CD4-positive, CD25-positive, alpha-beta regulatory T cell (primary cell): ENCODE data around the gene MS4A7. TPM values are rescaled to one million over a fixed set of nuclear protein-coding genes. Genes with fewer than 3 reads are reported as not detected.

Source experiments
- ATAC-seq, 2 donors: fragments of 150-1000 bp; cut with Tn5 transposase; one replicate each; pipeline ENCODE4 v1.10.0; 2021; ENCODE audit warnings: low read depth in 2 of 2, moderate number of reproducible peaks in 2 of 2, moderate library complexity in 1 of 2
- DNase-seq, 3 donors: peaks; one replicate each; pipeline versions ENCODE4 v3.0.0 to v3.0.0-alpha.2; 2012 to 2022; ENCODE audit warnings: mixed read lengths in 1 of 3
- H3K27ac ChIP-seq: one replicate; pipeline ENCODE4 v1.7.0; 2013; ENCODE audit warnings: mild to moderate bottlenecking, low read length; ENCODE audit not compliant: insufficient read depth, poor library complexity, severe bottlenecking
- H3K27me3 ChIP-seq: one replicate; pipeline ENCODE4 v1.7.0; 2013; ENCODE audit warnings: low read length; ENCODE audit not compliant: control insufficient read depth, insufficient read depth
- H3K36me3 ChIP-seq: one replicate; pipeline ENCODE4 v1.7.0; 2013; ENCODE audit warnings: mild to moderate bottlenecking, low read length, moderate library complexity; ENCODE audit not compliant: control insufficient read depth, insufficient read depth
- H3K4me1 ChIP-seq: 2 replicates; pipeline ENCODE4 v1.7.0; 2013; ENCODE audit warnings: mild to moderate bottlenecking, low read length; ENCODE audit not compliant: insufficient read depth, control insufficient read depth, poor library complexity, severe bottlenecking
- H3K4me3 ChIP-seq: one replicate; pipeline ENCODE4 v1.7.0; 2013; ENCODE audit warnings: low read depth, mild to moderate bottlenecking, low read length, moderate library complexity
- H3K9me3 ChIP-seq, 2 experiments: 1 replicate in 1 of 2; 2 replicates in 1 of 2; pipeline ENCODE4 v1.7.0; 2013; ENCODE audit warnings: low read length in 2 of 2, mild to moderate bottlenecking in 1 of 2, moderate library complexity in 1 of 2; ENCODE audit not compliant: control insufficient read depth in 2 of 2
- H3K27ac Mint-ChIP-seq, 3 donors: one replicate each; pipeline ENCODE4 v1.8.0; 2020 to 2022; ENCODE audit warnings: mild to moderate bottlenecking in 3 of 3, mixed read lengths in 3 of 3, moderate library complexity in 2 of 3
- H3K27me3 Mint-ChIP-seq: one replicate; pipeline ENCODE4 v1.8.0; 2022; ENCODE audit warnings: mild to moderate bottlenecking, mixed read lengths
- H3K36me3 Mint-ChIP-seq: one replicate; pipeline ENCODE4 v1.8.0; 2020; ENCODE audit warnings: mixed read lengths
- H3K4me1 Mint-ChIP-seq, 4 donors: one replicate each; pipeline ENCODE4 v1.8.0; 2020 to 2022; ENCODE audit warnings: mixed read lengths in 4 of 4, mild to moderate bottlenecking in 1 of 4
- H3K4me3 Mint-ChIP-seq, 4 donors: one replicate each; pipeline ENCODE4 v1.8.0; 2020 to 2022; ENCODE audit warnings: mild to moderate bottlenecking in 4 of 4, mixed read lengths in 4 of 4, moderate library complexity in 3 of 4
- H3K9me3 Mint-ChIP-seq, 7 donors: one replicate each; pipeline ENCODE4 v1.8.0; 2020 to 2022; ENCODE audit warnings: mixed read lengths in 7 of 7, mild to moderate bottlenecking in 3 of 7, moderate library complexity in 2 of 7
- polyA plus RNA-seq, 4 donors: library from polyadenylated mRNA; unstranded; fragments of 300-500 nt; fragmentation: Illumina TruSeq; gene quantifications; one replicate each; pipeline ENCODE4 v1.2.3, GENCODE V29; 2021
- total RNA-seq: library from RNA; stranded (reverse); gene quantifications from one replicate; pipeline ENCODE4 v1.2.3, GENCODE V29; 2022

The MS4A7 gene
- total and polyA plus RNA-seq, 5 donors from 2014 or later, result 0.40 to 0.86 (median 0.83) TPM; not detected in 2

DNA sequence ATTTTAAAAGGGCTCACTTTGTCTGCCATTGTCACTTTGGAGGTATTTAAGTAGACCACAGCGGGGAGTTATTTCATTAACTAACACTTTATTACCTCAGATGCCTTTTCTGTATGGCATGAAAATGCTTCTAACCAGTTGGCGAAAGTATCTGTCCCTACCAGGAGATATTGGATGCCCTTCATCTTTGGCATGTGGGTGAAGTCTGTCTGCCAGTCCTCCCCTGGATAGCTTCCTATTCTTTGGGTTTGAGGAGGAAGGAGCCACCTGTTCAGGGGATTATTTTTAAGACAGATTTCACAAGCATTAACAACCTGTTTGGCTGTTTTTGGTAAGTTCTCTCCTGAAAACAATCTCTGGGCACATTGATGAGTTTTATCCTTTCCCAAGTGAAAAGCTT lies 34.2 kb upstream of the MS4A7 start:
- ATAC-seq (no peak), DNase-seq (no peak)
- Mint-ChIP-seq H3K27ac (no peak overlapping the region), H3K4me3 (no peak overlapping the region), H3K36me3 (no peaks in the 10 kb centered on the region), H3K27me3 (peaks cover 11% of the 10 kb centered on the region), H3K9me3 (peaks cover 0 to 2% (median 0%) of the 10 kb centered on the region in 7 donors), H3K4me1 (no peaks in the 10 kb centered on the region)
- Histone ChIP-seq H3K36me3 (no peaks in the 10 kb centered on the region), H3K9me3 (no peaks in the 10 kb centered on the region), H3K27ac (no peak overlapping the region), H3K4me3 (no peak overlapping the region), H3K4me1 (no peaks in the 10 kb centered on the region), H3K27me3 (peaks cover 2% of the 10 kb centered on the region)

DNA sequence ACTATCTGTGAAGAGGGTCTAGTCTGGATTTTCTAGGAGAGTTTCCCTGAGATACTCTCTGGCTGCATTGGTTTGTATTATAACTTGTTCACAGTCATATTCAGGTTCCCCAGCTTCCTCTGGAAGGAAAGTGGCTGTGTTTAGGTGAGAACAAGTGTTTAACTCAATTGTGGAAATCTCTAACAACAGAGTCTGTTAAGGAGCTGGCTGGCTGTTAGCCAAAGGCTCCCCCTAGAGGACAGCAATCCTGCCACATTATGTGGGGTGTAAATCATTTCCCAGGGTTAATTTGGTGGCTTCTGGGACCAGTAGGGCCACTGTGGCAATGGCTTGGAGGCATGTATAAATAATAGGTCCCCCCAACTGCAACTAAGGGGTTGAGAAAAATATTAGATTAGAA lies 32.8 kb upstream of the MS4A7 start:
- Mint-ChIP-seq H3K36me3 (no peaks in the 10 kb centered on the region), H3K27me3 (peaks cover 21% of the 10 kb centered on the region), H3K4me3 (no peak overlapping the region), H3K4me1 (no peaks in the 10 kb centered on the region), H3K9me3 (peaks cover 0 to 2% (median 0%) of the 10 kb centered on the region in 7 donors), H3K27ac (no peak overlapping the region)
- Histone ChIP-seq H3K4me3 (no peak overlapping the region), H3K9me3 (no peaks in the 10 kb centered on the region), H3K27ac (no peak overlapping the region), H3K36me3 (no peaks in the 10 kb centered on the region), H3K27me3 (peaks cover 8% of the 10 kb centered on the region), H3K4me1 (no peaks in the 10 kb centered on the region)
- ATAC-seq, result no peak
- DNase-seq, result peak in 1 of 3 donors; percentile 16

GRCh38 chr11:60347084-60347797 lies 31.1 kb upstream of the MS4A7 start:
- Histone ChIP-seq H3K27me3 (peaks cover 8% of the 10 kb centered on the region), H3K36me3 (no peaks in the 10 kb centered on the region), H3K4me3 (no peak overlapping the region), H3K27ac (no peak overlapping the region), H3K9me3 (no peaks in the 10 kb centered on the region), H3K4me1 (no peaks in the 10 kb centered on the region)
- Mint-ChIP-seq H3K4me3 (no peak overlapping the region), H3K4me1 (no peaks in the 10 kb centered on the region), H3K36me3 (no peaks in the 10 kb centered on the region), H3K27me3 (peaks cover 27% of the 10 kb centered on the region), H3K27ac (no peak overlapping the region), H3K9me3 (peaks cover 0 to 2% (median 0%) of the 10 kb centered on the region in 7 donors)
- ATAC-seq (no peak), DNase-seq (no peak)

- Histone ChIP-seq H3K9me3 (no peaks in the 10 kb centered on the region), H3K4me3 (no peak overlapping the region), H3K36me3 (no peaks in the 10 kb centered on the region), H3K4me1 (no peaks in the 10 kb centered on the region), H3K27me3 (peaks cover 8% of the 10 kb centered on the region), H3K27ac (no peak overlapping the region)
- Mint-ChIP-seq H3K4me3 (no peak overlapping the region), H3K9me3 (no peaks in the 10 kb centered on the region), H3K36me3 (no peaks in the 10 kb centered on the region), H3K27me3 (peaks cover 27% of the 10 kb centered on the region), H3K4me1 (no peaks in the 10 kb centered on the region), H3K27ac (no peak overlapping the region)
- no peak for ATAC-seq
- no peak for DNase-seq
These were observed 30.2 kb upstream of the MS4A7 start for GRCh38 chr11:60348116-60348515.

DNA sequence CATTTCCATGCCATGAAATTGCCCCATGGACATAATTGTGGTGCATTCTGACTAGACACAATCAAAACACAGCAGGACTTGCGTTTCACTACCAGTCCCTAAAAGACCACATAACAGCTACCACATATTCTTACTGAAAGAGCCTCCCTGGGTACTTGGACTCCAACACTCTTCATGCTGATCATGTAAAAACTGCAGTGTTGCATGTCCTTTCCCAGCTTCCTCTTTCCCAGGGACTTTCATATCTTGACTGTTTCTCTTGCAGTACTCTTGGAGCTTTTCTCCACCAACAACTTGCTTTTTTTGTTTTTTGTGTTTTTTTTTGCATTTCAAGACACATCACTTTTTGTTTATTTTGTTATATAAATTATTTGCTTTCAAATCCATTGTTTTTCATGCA lies 28.3 kb upstream of the MS4A7 start:
- Histone ChIP-seq H3K27me3 (peaks cover 8% of the 10 kb centered on the region), H3K36me3 (no peaks in the 10 kb centered on the region), H3K4me3 (no peak overlapping the region), H3K27ac (no peak overlapping the region), H3K4me1 (no peaks in the 10 kb centered on the region), H3K9me3 (no peaks in the 10 kb centered on the region)
- no peak overlapping the region for H3K27ac Mint-ChIP-seq
- no peak overlapping the region for H3K4me3 Mint-ChIP-seq
- ATAC-seq (no peak), DNase-seq (no peak)
- peaks cover 32% of the 10 kb centered on the region for H3K27me3 Mint-ChIP-seq
- no peaks in the 10 kb centered on the region for H3K36me3 Mint-ChIP-seq
- no peaks in the 10 kb centered on the region for H3K9me3 Mint-ChIP-seq
- no peaks in the 10 kb centered on the region for H3K4me1 Mint-ChIP-seq

GRCh38 chr11:60357771-60358170 lies 20.6 kb upstream of the MS4A7 start:
- no peak overlapping the region for H3K27ac Mint-ChIP-seq

DNA sequence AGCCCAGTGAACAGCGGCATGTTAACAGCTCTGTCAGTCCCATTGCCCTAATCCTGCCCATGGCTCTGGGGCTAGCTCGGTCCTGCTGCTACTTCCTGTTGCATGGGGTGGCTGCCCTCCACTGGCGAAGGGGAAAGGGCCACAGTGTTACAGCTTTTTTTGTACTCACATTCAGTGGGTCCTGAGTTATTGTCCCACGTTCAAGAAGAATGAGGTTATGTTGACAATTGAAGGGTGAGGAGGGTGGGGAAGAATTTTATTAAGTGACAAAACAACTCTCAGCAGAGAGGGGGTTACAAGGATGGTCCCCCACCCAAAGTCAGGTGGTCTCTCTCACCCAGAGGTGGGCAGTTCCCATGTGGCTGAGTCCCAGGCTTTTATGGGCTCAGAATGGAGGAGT lies 17.7 kb upstream of the MS4A7 start:
- Histone ChIP-seq H3K4me1 (no peaks in the 10 kb centered on the region), H3K9me3 (no peaks in the 10 kb centered on the region), H3K4me3 (no peak overlapping the region), H3K27ac (no peak overlapping the region), H3K27me3 (peaks cover 9% of the 10 kb centered on the region), H3K36me3 (no peaks in the 10 kb centered on the region)
- Mint-ChIP-seq H3K36me3 (no peaks in the 10 kb centered on the region), H3K27me3 (peaks cover 15% of the 10 kb centered on the region), H3K4me1 (no peaks in the 10 kb centered on the region), H3K27ac (no peak overlapping the region), H3K9me3 (peaks cover 0 to 3% (median 0%) of the 10 kb centered on the region in 7 donors), H3K4me3 (no peak overlapping the region)
- DNase-seq (no peak), ATAC-seq (no peak)

More at GRCh38 chr11:60357771-60358170, 20.6 kb upstream of the MS4A7 start:
- H3K36me3 Mint-ChIP-seq, result no peaks in the 10 kb centered on the region
- Histone ChIP-seq H3K4me3 (no peak overlapping the region), H3K9me3 (no peaks in the 10 kb centered on the region), H3K27ac (no peak overlapping the region), H3K36me3 (no peaks in the 10 kb centered on the region), H3K4me1 (no peaks in the 10 kb centered on the region), H3K27me3 (peaks cover 2% of the 10 kb centered on the region)
- no peak overlapping the region for H3K4me3 Mint-ChIP-seq
- peaks cover 0 to 1% (median 0%) of the 10 kb centered on the region in 7 donors for H3K9me3 Mint-ChIP-seq
- ATAC-seq (no peak), DNase-seq (no peak)
- H3K4me1 Mint-ChIP-seq, result no peaks in the 10 kb centered on the region
- peaks cover 10% of the 10 kb centered on the region for H3K27me3 Mint-ChIP-seq

GRCh38 chr11:60362241-60362640 lies 16.1 kb upstream of the MS4A7 start:
- ATAC-seq (no peak), DNase-seq (no peak)
- no peak overlapping the region for H3K27ac ChIP-seq
- Mint-ChIP-seq H3K36me3 (no peaks in the 10 kb centered on the region), H3K9me3 (peaks cover 0 to 3% (median 0%) of the 10 kb centered on the region in 7 donors), H3K4me3 (no peak overlapping the region), H3K4me1 (no peaks in the 10 kb centered on the region), H3K27ac (no peak overlapping the region), H3K27me3 (peaks cover 15% of the 10 kb centered on the region)
- no peaks in the 10 kb centered on the region for H3K4me1 ChIP-seq
- no peak overlapping the region for H3K4me3 ChIP-seq
- H3K36me3 ChIP-seq, result no peaks in the 10 kb centered on the region
- H3K27me3 ChIP-seq, result peaks cover 8% of the 10 kb centered on the region
- H3K9me3 ChIP-seq, result no peaks in the 10 kb centered on the region
